GM19240 (cell line): ENCODE data around the gene NOD2.

Source experiments
- DNase-seq: peaks from one replicate; pipeline ENCODE4 v3.0.0; 2011; ENCODE audit warnings: low spot score; ENCODE audit not compliant: insufficient read length

NOD2 gene

GRCh38 chr16:50741781-50742575, 48.6 kb downstream of the NOD2 start, which contains the start of gene CYLD:
Gene CYLD (plus strand): TSS chr16:50742086. CDS start chr16:50749699, 7,613 bp downstream.
- DNase-seq = peak; percentile 78

- no peak for DNase-seq
Measured at GRCh38 chr16:50742576-50743200, 49.3 kb downstream of the NOD2 start.

- no peak for DNase-seq
Measured at GRCh38 chr16:50743581-50744225, 50.3 kb downstream of the NOD2 start.

GRCh38 chr16:50744881-50745280, 51.5 kb downstream of the NOD2 start:
- DNase-seq = no peak

- no peak for DNase-seq
Measured at GRCh38 chr16:50745940-50746339, 52.5 kb downstream of the NOD2 start.

GRCh38 chr16:50747207-50747956, 54.0 kb downstream of the NOD2 start:
- DNase-seq = no peak

- DNase-seq = no peak
Measured at GRCh38 chr16:50751528-50751927, 58.1 kb downstream of the NOD2 start.

GRCh38 chr16:50752471-50753235, 59.2 kb downstream of the NOD2 start:
- no peak for DNase-seq

- no peak for DNase-seq
Measured at GRCh38 chr16:50756473-50756872, 63.1 kb downstream of the NOD2 start.

GRCh38 chr16:50761267-50761666, 67.9 kb downstream of the NOD2 start:
- no peak for DNase-seq

GRCh38 chr16:50762241-50762640, 68.8 kb downstream of the NOD2 start:
- DNase-seq = no peak

GRCh38 chr16:50763211-50763610, 69.8 kb downstream of the NOD2 start:
- DNase-seq = no peak

GRCh38 chr16:50765260-50765659, 71.9 kb downstream of the NOD2 start:
- DNase-seq = no peak

- DNase-seq = no peak
Measured at GRCh38 chr16:50765861-50766260, 72.5 kb downstream of the NOD2 start.

- DNase-seq = no peak
Measured at GRCh38 chr16:50767197-50767596, 73.8 kb downstream of the NOD2 start.

GRCh38 chr16:50771366-50771765, 78.0 kb downstream of the NOD2 start:
- no peak for DNase-seq

GRCh38 chr16:50774405-50774804, 81.0 kb downstream of the NOD2 start:
- no peak for DNase-seq

- DNase-seq = no peak
Measured at GRCh38 chr16:50774960-50775359, 81.6 kb downstream of the NOD2 start.

GRCh38 chr16:50776037-50776436, 82.6 kb downstream of the NOD2 start:
- no peak for DNase-seq

GRCh38 chr16:50778284-50779163, 85.1 kb downstream of the NOD2 start:
- DNase-seq = no peak
